Esophagus mucosa (tissue), 1 donor: Measurements from ENCODE around the gene LTO1. TPM values are rescaled to one million over a fixed set of nuclear protein-coding genes. Genes with fewer than 3 reads are reported as not detected.

Experiments used
- ATAC-seq: fragments of 200-7000 bp; cut with Tn5 transposase; one replicate; pipeline ENCODE4 v1.9.1; 2020
- total RNA-seq: library from RNA; stranded (reverse); gene quantifications from one replicate; pipeline ENCODE4 v1.2.4, GENCODE V29; 2023
- donor health status: DM: yes; HTN: yes; CAD: no.

Gene LTO1
- total RNA-seq, 1 donor from 2014 or later = 12.1 TPM

DNA sequence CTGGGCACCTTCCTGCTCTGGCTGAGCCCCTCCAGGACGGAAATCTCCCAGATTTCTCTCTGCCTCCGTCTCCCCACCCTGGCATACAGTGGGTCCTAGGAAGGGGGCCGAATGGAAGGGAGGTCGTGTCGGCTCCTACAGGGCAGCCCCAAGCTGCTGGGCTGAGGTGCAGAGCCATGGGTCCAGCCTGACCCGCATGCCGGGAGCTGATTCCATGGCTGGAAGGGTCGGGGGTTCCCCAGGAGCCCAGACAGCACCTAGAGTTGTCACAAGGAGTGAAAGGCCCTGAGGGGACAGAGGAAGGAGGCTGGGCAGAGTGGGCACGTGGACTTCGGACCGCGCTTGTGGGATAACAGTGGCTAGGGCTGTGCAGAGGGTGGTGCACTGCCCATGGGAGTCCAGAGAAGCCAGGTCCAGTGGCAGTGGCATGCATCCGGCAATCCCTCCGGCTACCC lies 17.7 kb downstream of the LTO1 start:
- ATAC-seq = no peak

DNA sequence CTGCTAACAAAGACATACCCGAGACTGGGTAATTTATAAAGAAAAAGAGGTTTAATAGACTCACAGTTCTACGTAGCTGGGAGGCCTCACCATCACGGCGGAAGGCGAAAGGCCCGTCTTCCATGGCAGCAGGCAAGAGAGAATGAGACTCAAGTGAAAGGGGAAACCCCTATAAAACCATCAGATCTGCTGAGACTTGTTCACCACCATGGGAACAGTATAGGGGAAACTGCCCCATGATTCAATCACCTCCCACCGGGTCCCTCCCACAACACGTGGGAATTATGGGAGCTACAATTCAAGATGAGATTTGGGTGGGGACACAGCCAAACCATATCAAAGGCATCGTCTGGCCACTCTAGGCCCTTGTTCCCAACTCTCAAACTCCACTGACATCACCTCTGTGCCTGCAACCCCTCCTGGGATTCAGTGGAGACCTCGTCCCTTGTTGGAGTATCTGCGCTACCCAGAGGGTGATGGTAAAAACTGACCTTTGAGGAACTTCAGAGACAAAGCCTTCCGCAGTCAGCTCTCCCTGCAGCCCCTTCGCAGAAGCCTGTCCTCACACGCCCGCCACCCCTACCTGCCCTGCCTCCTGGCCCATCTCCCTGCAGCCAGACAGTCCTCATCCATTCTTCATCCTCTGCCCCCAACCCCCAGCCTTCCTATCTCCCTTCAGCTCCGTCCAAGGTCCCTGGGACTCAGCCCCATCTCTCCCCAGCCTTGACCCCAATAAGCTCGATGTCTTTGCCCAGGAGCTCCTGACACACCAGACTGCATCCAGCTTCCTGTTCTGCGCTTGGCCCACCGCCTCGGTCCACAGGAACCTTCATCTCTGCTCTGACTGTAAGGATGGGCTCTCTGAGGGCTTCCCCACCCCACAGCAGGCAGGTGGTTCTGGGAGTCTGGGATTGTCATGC lies 18.4 kb downstream of the LTO1 start:
- no peak for ATAC-seq

DNA sequence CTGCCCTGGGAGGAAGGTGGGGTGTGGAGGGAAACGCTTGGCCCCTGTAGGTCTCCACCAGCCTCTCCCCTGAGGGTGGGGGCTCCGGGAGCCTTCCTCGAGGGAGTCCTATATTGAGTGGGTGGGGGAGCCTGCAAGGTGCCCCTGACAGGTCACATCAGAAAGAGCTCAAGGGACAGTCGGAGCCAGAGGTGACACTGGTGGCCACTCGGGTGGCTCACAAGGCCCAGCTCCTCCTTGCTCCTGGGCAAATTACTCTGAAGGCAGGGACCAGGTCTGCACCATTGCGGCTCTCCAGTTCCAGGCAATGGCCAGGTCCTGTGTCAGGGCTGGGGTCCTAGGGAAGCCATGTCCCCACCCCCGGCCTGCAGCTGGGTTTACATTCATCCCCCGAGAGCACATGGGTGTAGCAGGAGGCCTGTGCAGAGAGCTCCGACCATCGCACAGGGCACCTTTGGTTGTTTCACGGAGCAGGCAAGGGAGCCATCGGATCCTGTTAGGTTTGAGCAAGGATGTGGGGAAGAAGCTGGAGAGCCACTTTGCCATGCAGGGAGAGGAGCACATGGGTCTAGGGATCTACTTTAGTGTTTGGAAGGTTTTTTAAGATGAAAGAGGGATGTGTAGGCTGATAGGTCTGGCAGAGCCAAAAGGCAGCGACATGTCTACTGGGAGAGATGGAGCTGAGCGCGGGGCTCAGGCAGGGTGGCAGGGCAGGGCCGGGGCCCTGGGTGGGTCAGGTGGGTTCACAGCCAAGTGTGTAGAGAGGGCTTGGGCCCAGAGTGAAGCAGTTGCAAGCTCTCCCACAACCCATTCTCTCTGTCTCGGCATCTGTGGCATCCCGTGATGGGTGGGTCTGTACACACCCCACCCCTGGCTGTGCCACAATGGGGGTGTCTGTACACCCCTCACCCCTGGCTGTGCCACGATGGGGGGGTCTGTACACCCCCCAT lies 19.4 kb downstream of the LTO1 start:
- ATAC-seq = peak; percentile 5

DNA sequence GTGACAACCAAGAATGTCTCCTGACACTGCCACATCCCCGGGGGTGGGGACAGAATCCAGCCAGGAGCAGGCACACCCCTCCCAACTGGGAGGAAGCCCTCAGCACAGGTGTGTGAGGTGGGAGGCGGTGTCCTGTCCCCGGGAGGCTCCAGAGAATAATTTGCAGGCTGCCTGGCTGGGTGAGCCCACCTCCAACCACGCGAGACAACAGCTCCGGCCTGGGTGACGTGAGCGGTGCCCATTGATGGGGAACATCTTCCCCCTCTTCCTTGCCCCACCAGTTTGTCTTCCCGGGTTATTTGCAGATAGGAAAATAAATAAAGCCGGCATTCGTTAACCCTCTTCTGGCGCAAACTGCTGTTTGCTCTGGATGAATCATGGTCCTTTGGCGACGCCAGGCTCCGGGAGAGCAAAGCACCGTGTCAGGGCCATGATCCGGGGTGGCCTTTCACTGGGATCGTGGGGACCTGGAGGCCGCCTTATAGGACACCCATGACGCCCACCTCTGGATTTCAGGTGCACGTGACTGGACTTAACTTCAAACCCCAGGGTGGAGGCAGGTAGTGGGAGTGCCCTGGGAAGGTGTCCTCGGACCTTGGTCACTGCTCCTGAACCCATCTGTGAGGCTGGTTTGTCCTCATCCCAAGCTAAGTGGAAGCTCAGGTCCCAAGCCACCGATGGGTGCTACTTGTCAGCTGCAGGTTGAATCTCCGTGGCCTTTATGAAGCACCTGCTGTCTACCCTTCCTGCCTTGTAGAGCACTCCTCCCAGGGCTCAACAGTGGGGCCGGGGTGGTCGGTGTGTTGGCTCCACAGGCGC lies 20.3 kb downstream of the LTO1 start:
- peak; percentile 48 for ATAC-seq

DNA sequence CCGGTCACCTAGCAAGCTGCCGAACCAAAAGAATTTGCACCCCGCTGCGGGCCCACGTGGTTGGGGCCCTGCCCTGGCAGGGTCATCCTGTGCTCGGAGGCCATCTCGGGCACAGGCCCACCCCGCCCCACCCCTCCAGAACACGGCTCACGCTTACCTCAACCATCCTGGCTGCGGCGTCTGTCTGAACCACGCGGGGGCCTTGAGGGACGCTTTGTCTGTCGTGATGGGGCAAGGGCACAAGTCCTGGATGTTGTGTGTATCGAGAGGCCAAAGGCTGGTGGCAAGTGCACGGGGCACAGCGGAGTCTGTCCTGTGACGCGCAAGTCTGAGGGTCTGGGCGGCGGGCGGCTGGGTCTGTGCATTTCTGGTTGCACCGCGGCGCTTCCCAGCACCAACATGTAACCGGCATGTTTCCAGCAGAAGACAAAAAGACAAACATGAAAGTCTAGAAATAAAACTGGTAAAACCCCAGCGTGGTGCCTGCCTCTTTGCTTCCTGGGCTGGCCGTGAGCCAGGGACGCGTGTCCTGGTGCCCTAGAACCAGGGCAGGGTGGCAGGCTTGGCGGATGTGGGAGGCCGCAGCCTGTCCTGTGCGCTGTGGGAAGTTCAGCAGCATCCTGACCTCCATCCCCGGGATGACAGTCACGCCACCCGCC lies 21.0 kb downstream of the LTO1 start:
- peak; percentile 5 for ATAC-seq

DNA sequence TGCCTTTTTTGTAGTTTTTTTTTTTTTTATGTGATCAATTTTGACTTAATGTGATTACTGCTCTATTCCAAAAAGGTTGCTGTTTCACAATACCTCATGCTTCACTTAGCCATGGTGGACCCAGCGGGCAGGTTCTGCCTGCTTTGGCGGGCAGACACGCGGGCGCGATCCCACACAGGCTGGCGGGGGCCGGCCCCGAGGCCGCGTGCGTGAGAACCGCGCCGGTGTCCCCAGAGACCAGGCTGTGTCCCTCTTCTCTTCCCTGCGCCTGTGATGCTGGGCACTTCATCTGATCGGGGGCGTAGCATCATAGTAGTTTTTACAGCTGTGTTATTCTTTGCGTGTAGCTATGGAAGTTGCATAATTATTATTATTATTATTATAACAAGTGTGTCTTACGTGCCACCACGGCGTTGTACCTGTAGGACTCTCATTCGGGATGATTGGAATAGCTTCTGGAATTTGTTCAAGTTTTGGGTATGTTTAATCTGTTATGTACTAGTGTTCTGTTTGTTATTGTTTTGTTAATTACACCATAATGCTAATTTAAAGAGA lies 21.7 kb downstream of the LTO1 start:
- ATAC-seq = no peak

DNA sequence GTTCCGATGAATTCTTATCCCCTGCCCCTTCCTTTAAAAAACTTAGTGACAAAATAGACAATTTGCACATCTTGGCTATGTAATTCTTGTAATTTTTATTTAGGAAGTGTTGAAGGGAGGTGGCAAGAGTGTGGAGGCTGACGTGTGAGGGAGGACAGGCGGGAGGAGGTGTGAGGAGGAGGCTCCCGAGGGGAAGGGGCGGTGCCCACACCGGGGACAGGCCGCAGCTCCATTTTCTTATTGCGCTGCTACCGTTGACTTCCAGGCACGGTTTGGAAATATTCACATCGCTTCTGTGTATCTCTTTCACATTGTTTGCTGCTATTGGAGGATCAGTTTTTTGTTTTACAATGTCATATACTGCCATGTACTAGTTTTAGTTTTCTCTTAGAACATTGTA lies 22.2 kb downstream of the LTO1 start:
- ATAC-seq = no peak

DNA sequence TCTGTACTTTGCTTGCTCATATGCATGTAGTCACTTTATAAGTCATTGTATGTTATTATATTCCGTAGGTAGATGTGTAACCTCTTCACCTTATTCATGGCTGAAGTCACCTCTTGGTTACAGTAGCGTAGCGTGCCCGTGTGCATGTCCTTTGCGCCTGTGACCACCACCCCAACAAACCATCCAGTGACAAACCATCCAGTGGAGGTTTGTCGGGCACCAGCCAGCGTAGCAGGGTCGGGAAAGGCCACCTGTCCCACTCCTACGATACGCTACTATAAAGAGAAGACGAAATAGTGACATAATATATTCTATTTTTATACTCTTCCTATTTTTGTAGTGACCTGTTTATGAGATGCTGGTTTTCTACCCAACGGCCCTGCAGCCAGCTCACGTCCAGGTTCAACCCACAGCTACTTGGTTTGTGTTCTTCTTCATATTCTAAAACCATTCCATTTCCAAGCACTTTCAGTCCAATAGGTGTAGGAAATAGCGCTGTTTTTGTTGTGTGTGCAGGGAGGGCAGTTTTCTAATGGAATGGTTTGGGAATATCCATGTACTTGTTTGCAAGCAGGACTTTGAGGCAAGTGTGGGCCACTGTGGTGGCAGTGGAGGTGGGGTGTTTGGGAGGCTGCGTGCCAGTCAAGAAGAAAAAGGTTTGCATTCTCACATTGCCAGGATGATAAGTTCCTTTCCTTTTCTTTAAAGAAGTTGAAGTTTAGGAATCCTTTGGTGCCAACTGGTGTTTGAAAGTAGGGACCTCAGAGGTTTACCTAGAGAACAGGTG lies 23.1 kb downstream of the LTO1 start:
- ATAC-seq = no peak

DNA sequence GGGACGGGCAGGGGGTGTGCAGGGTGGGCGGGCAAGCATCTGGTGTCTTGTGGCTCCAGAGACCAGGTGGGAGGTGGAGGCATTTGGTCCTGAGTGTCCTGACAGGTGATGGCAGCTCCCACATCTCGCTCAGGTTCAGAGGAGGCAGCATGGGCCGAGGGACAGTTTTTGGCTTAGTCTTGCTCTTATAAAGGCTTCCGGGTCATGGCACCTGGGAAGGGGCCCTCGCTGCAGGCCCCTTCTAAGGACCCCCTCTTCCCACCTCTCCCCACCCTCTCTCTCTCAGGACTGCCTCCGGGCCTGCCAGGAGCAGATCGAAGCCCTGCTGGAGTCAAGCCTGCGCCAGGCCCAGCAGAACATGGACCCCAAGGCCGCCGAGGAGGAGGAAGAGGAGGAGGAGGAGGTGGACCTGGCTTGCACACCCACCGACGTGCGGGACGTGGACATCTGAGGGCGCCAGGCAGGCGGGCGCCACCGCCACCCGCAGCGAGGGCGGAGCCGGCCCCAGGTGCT lies 24.3 kb downstream of the LTO1 start:
- ATAC-seq = no peak

DNA sequence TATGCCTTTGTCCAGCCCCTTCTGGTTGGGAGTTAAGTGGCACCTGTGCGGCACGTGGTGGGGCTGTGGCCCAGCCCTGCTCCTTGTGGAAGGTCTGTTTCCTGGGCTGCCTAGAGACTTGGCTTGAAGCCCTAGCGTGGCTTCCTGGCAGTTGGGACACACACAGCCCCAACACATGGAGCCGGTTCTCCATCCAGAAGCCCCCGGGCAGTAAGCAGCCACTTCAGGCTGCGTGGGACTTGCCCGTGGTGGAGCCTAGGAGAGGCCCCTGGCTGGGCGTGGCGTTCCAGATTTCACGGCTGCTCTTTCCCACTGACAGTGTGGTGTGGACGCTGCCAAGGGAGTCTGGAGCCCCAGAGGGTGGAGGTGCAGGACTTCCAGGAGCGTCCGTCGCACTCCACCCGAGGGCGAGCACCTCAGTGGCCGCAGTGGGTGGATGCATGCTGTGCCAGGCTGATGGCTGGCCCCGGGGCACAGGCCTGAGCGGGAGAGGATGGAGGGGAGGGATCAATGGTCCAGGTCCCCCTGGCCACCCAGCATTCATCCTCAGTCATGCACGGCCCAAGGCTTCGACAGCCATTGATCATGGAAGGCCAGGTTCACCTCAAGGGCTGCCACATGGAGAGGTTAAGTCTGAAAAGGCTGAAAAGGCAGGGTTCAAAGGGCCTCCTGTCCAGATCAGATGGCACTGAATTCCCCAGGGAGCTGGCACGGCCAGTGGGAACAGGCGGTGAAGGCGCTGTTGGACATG lies 24.9 kb downstream of the LTO1 start:
- no peak for ATAC-seq

DNA sequence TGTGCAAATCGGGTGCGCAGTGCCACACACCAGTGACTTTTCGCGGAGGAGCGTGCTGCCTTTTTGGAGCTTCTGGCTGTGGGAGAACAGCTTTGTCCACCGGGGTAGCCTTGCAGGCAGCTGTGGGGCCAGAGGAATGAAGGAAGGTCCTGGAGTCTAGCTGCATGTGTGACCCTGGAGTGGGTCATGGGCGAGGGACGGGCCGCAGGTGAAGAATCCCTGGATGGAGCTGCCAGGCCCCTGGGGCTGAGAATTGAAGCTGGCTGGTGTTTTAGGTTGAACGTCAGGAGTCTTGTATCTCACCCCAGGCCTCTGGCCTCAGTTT lies 25.6 kb downstream of the LTO1 start:
- no peak for ATAC-seq

DNA sequence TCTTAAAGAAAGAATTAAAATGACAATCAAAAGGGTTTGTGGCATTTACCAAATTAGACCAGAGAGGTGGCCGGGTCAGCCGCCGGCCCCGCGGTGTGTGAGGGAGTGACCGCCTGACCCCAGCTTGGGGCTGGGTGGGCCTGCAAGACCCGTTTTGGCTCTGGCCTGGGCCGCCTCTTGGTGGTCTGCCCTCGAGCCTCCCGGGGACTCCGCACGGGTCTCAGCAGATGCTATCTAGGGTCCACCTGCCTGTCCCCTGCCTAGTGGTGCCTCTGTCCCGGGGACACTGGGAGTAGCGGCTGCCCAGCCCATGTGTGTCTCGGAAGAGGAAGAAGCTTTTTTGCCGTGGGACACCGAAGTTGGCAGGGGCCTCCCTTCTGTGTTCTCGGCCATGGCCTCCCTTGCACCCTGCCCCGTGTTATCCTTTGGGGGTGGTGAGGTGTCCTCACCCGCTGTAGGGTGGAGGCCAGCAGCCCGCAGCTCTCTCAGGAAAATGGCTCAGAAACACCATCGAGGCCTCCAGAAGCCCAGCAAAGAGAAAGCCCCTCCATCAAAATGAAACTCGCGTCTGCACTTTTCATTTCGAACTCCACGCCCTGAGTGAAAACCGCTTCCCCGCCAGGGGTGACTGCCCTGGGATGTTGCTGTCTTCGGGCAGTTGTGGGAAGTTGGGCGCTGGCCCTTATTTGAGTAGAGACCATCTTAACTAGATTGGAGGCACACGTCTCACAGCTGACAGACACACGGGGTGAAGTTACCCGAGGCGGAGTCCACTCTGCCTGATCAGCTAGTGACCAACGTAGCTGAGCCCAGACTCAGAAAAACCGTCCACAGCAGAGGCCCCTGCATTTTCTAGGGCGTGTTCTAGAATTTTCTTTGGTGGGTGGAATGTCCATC lies 26.2 kb downstream of the LTO1 start:
- no peak for ATAC-seq

DNA sequence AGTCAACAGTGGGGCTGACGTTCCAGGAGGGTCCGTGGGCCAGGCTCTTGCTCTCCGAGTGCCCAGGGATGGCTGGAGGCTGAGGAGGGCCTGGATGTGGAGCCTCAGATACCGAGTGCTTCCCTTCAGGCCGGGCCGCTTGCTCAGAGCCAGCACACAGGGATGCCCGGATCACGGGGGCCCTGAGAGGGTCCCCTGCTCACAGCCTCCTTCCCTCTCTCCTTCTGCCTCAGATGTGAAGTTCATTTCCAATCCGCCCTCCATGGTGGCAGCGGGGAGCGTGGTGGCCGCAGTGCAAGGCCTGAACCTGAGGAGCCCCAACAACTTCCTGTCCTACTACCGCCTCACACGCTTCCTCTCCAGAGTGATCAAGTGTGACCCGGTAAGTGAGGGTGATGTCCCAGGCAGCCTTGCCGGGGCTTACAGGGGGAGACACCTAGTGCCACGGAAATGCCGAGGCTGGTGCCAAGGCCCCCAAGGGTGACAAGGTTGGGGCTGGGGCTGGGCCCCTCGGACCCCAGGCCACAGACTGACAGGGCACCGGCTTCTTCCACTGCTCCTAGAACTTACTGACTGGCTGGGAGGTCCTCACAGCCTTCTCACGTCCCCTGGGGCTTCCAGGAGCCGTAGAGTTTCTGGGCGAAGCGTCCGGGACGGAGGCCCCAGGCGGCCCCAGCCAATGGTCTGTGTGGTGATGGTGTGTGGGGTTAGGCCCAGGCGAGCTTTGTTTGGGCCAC lies 27.2 kb downstream of the LTO1 start:
- no peak for ATAC-seq

DNA sequence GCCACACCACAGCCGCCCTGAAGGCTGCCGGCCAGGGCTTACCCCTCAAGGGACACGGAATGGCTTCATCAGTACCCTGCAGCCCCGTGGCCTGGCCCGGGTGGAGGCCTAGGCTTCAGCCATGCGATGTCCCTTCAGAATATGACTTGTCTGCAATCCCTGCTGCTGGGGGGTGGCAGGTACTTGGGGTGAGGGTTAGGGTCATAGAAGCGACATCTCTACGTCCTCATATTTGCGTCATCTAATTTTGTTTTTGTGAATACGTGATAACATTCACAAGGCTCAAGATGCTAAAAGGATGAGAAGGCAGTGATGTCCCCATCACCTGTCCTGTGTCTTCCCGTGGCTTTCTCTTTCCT lies 27.8 kb downstream of the LTO1 start:
- no peak for ATAC-seq

DNA sequence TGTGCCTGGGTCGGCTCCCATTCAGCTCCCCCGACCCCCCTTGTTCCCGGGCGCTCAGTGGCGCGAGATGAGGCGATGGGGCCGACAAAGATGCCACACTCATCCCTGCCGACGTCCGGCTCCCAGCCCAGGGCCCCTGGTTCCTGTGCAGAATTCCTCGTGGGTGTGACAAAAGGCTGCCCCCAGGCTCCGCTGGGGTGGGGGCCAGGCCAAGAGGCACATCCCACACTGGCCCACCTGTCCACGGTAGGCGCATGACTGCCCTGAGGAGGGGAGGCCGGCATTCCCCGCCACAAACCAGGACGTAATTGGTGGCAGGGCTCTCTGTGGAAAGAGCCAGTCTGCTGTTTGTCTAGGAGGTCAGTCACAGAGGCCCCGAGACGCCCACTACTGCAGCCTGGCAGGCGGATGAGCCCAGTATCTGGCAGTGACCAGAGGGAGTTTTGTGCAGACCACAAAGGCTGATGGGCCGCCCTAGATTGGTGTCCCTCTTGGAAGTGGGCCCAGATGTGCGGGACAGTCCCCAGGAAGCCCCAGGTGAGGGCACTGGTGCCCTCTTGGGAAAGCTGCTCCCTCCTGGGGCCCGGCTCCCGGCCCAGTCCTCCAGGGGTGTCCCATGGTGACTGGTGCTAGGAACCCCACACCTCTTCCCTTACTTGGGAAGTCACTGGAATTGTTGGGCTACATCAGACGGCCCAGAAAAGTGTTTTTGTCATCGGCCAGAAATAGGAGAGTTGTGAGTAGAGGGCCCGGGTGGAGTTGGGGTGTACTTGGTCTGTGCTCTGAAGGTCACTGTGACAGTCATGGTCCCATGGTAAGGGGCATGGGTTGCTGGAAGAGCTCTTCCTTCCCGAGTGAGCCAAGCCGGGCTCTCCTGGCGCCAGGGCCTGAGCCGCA lies 28.4 kb downstream of the LTO1 start:
- no peak for ATAC-seq

DNA sequence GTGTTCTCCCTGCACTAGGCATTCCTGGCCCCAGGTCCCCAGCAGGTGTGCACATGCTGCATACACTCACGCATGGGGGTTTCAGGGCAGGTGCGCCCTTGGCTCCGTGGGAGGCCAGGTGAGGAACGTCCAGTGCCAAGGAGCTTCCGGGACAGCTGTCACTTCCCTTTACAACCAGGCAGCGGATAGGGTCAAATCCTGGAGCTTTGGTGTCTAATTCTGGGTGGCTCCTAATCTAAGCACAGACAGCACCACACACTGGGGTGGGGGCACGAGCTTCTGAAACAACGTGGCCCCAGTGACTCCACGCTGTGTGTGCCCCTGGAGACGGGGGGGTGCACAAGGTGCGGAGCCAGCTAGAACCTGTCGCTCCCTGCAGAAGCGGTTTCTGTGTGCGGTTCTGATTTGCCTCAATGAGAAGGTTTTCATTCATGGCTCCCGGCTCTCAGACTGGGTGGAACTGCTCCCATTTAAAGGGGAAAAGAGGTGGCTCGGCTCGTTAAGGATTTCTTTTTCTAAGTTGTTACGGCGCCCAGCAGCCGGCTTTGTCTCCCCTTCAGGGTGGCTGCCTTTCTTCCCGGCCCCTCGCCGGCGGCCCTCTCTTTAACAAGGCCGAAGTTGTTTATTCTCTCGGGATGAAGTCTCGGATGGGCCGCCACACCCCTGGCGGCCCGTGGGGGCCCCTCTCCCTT lies 29.2 kb downstream of the LTO1 start:
- ATAC-seq = no peak
